Measurements from ENCODE around the gene ARID1B. TPM values are rescaled to one million over a fixed set of nuclear protein-coding genes. Genes with fewer than 3 reads are reported as not detected.
A peak's percentile ranks its signal among the peaks of the same experiment; 100 is the strongest.

Gene ARID1B
- total and polyA plus RNA-seq, 2 of the 13 experiments (the other 11 are each of a cell fraction or from before 2014, with no cell fraction given), result 20.1 to 32.6 TPM

- TF ChIP-seq NFE2L2 (IDR thresholded peaks at IDR 0.05; ENCODE audit: low read length) (no peak), PAXIP1 (CRISPR knock-in tag; conservative IDR thresholded peaks at IDR 0.05) (no peak), ZNF18 (CRISPR knock-in tag; IDR thresholded peaks at IDR 0.05; ENCODE audit: insufficient replicate concordance) (no peak), MIER3 (CRISPR knock-in tag; IDR thresholded peaks at IDR 0.05; ENCODE audit: borderline replicate concordance) (no peak; the same call in 1 of the 2 replicates), THRA (CRISPR knock-in tag; IDR thresholded peaks at IDR 0.05; ENCODE audit: borderline replicate concordance) (no peak), ZNF782 (CRISPR knock-in tag; IDR thresholded peaks at IDR 0.05; ENCODE audit: borderline replicate concordance) (no peak), ZNF296 (CRISPR knock-in tag; conservative IDR thresholded peaks at IDR 0.05) (no peak), UBTF (CRISPR knock-in tag; IDR thresholded peaks at IDR 0.05) (no peak), NCOA1 (CRISPR knock-in tag; IDR thresholded peaks at IDR 0.05) (no peak), MEF2D (CRISPR knock-in tag; IDR thresholded peaks at IDR 0.05) (0 out of 2 replicates have a peak, but pooled peaks have one; percentile 7), SKI (IDR thresholded peaks at IDR 0.05; ENCODE audit: partially characterized antibody) (no peak), TCF7 (IDR thresholded peaks at IDR 0.05; ENCODE audit: low read depth) (no peak), ISX (CRISPR knock-in tag; conservative IDR thresholded peaks at IDR 0.05) (no peak), ZNF615 (CRISPR knock-in tag; IDR thresholded peaks at IDR 0.05; ENCODE audit: borderline replicate concordance) (no peak), MTA1 (CRISPR knock-in tag; IDR thresholded peaks at IDR 0.05; ENCODE audit: borderline replicate concordance) (no peak), NFE2L1 (CRISPR knock-in tag; IDR thresholded peaks at IDR 0.05; ENCODE audit: borderline replicate concordance) (no peak), ZNF235 (CRISPR knock-in tag; IDR thresholded peaks at IDR 0.05; ENCODE audit: borderline replicate concordance) (no peak), ZNF329 (CRISPR knock-in tag; IDR thresholded peaks at IDR 0.05; ENCODE audit: low read depth) (no peak), FOSL2 (CRISPR knock-in tag; IDR thresholded peaks at IDR 0.05) (no peak), DMTF1 (CRISPR knock-in tag; IDR thresholded peaks at IDR 0.05) (no peak)
These were observed 723 bp upstream of the ARID1B start (continued) for GRCh38 chr6:156776470-156776839.
